HG02759 (cell line): ENCODE data around the gene MRPL51.
A peak's percentile ranks its signal among the peaks of the same experiment; 100 is the strongest.
"Not testable (repeated sequence)": the region's sequence is repeated elsewhere in the genome, so short reads cannot be mapped to it uniquely, and the experiment has no call there.

Experiments
- ATAC-seq: cut with Tn5 transposase; IDR thresholded peaks from one replicate; pipeline ENCODE4 v1.9.1; 2021; ENCODE audit warnings: mild to moderate bottlenecking, moderate library complexity; ENCODE audit not compliant: unreplicated experiment

Gene MRPL51

DNA sequence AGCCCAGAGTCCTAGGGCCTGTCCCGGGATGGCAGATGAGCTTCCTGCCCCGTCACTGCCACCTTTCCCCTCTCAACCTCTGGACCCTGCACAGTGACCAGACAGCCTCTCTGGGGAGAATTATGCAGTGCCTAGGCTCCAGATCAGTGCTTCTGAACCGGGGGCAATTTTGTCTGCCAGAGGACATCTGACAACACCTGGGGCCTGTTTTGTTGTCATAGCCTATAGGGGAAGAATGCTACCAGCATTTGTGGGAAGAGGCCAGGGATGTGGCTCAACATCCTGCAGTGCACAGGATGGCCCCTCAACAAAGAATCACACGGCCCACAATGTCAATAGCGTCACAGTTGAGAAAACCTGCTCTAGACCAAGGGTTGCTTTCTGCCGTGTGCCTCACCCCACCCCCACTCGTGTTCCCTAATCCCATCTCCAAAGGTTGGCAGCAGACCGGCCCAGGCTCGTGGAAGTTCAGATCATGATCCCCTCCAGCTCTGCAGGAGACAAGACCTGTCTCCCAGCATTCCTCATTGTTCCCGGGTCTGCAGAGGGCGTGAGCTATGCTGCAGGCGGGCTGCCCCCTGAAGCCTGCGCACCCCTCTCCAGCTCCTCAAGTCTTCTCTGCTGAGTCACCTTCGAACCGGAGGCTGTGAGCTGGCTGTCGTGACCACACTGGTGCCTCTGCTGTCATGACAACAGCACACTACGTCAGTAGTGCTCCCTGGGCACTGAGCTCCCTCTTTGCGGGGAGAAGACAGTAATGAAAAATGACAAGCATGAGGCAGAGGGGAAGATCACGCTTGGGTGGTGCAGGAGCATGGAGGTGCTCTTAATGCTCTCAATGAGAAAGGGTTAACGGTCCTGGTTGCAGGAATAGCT, 39.2 kb upstream of the MRPL51 start:
- no peak for ATAC-seq

GRCh38 chr12:6530576-6531260, 37.7 kb upstream of the MRPL51 start:
- no peak for ATAC-seq

DNA sequence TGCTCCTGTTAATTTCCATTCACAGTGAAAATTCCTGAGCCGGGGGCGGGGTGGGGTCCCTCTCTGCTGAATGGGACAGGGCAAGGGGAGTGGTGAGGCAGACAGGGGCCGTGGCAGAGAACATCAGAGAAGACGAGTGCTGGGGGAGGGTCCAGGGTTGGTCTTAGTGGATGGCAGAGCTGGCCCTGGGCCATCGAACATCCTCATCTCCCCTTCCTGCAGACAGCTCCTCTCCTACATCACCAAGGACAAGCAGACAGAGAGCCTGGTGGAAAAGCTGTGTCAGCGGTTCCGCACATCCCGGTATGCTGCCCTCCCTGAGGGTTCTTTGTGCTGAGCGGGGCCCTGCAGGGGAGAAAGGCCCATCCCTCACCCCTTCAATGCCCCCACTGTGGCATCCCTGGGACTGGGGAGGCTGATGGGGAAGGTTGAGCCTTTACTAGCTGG, 36.3 kb upstream of the MRPL51 start:
- no peak for ATAC-seq

GRCh38 chr12:6528539-6529235, 35.6 kb upstream of the MRPL51 start:
- no peak for ATAC-seq

GRCh38 chr12:6527711-6528110, 34.6 kb upstream of the MRPL51 start:
- ATAC-seq: no peak

GRCh38 chr12:6526766-6527525, 33.9 kb upstream of the MRPL51 start:
- no peak for ATAC-seq

DNA sequence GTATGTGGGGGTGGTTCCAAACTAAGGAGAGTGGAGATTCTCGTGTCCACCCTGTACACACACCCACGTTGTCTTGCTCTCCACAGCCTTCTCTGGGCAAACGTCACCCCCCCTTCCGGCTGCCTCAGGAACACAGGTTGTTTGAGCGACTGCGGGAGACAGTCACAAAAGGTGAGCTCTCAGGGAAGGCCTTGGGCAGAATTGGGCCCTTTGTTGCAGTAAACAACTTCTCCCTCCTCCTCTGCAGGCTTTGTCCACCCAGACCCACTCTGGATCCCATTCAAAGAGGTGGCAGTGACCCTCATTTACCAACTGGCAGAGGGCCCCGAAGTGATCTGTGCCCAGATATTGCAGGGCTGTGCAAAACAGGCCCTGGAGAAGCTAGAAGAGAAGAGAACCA, 33.1 kb upstream of the MRPL51 start:
- ATAC-seq: no peak

GRCh38 chr12:6524648-6525047, 31.6 kb upstream of the MRPL51 start:
- ATAC-seq: no peak

- no peak for ATAC-seq
These were observed 30.6 kb upstream of the MRPL51 start for GRCh38 chr12:6523708-6524107.

DNA sequence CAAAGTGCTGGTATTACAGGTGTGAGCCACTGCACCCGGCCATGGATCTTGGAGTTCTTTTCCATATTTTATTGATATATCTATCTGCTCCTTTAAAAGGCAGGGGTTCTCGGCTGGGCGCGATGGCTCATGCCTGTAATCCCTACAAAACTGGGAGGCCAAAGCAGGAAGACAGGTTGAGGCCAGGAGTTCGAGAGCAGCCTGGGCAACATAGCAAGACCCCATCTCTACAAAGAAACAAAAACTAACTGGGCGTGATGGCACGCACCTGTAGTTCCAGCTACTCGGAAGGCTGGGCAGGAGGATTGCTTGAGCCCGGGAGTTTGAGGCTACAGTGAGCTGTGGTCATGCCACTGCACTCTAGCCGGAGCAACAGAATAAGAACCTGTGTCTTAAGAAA, 29.1 kb upstream of the MRPL51 start:
- no peak for ATAC-seq

GRCh38 chr12:6520186-6520585, 27.1 kb upstream of the MRPL51 start:
- ATAC-seq: no peak

DNA sequence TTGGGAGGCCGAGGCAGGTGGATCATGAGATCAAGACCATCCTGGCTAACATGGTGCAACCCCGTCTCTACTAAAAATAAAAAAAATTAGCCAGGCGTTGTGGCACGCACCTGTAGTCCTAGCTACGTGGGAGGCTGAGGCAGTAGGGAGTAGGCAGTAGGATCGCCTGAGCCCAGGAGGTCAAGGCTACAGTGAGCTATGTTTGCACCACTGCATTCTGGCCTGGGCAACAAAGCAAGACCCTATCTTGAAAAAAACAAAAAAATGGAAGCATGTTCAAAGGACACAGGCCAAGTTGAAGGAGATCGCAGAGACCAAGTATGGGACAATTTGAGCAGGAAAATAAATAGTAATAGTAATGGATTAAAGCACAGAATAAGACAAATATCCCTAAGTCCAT, 15.0 kb upstream of the MRPL51 start:
- ATAC-seq: no peak

DNA sequence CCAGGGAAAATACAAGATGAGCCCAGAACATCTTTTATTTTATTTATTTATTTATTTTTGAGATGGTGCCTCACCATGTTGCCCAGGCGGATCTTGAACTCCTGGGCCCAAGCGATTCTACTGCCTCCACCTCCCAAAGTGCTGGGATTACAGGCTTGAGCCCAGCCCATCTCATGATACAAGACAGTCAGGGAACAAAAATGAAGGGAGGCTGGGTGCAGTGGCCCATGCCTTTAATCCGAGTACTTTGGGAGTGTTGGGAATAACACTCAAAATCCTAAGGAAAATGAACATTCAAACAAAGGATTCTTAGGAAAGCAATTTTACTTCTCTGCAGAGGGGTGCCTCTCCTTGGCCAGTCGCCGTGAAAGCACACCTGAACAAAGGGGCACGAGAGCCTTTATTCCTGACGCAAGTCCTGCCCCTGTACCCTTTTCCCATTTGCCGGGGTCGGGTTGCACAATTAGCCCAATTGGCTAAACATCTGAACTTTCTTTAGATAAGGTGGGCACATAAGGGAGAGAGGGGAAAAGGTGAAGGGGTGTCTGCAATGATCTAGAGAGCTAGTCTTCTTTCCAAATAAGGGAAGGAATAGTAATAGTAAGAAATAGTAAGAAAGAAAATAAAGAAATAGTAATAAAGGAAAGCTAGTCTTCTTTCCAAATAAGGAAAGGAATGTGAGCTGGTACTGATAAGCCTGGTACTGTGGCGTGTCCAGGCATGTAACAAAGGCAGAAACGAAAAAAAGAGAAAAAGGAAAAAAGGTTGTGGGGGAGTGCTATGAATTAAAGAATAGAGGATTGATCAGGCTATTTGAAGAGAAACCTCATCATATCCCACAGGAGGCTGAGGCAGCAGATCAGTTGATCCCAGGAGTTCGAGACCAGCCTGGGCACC, 14.3 kb upstream of the MRPL51 start:
- no peak for ATAC-seq

DNA sequence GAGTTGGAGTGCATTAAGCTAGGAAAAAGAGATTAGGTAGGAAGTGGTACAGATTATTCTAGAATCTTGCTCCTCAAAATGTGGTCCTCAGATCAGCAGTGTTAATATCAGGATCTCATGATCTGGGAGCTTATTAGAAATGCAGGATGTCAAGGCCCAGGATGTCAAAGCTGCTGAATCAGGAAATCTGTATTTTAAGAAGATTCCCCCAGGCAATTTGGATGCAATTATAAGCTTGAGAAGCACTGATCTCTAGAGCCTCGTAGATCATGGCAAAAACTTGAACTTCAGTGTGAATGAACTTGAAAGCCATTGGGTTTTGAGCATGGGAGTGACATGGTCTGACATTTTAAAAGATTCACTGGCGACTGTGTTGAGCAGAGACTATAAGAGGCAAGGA, 7.4 kb upstream of the MRPL51 start:
- ATAC-seq: no peak

DNA sequence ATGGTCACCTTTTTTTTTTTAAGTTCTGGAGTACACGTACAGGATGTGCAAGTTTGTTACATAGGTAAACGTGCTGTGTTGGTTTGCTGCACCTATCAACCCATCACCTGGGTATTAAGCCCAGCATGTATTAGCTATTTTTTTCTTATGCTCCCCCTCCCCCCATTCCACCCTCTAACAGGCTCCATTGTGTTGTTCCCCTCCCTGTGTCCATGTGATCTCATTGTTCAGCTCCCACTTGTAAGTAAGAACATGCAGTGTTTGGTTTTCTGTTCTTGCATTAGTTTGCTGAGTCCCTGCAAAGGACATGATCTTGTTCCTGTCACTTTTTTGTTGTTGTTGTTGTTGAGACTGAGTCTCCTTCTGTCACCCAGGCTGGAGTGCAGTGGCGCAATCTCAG, 4.2 kb upstream of the MRPL51 start:
- ATAC-seq: not testable (repeated sequence)

DNA sequence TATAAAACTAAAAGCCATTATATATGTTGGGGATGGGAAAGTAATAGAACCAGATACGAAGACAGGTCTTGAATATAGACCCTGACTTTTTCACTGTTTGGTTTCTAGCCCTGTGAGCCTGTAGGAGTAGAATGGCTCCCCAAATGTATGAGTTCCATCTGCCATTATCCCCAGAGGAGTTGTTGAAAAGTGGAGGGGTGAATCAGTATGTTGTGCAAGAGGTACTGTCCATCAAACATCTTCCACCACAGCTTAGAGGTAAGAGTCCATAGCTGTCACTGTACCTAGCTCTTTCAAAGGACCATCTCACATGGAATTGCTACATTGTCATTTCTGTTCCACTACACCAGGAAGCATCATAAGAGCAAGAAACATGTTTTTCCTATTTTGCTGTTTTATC, 1.9 kb upstream of the MRPL51 start:
- no peak for ATAC-seq

DNA sequence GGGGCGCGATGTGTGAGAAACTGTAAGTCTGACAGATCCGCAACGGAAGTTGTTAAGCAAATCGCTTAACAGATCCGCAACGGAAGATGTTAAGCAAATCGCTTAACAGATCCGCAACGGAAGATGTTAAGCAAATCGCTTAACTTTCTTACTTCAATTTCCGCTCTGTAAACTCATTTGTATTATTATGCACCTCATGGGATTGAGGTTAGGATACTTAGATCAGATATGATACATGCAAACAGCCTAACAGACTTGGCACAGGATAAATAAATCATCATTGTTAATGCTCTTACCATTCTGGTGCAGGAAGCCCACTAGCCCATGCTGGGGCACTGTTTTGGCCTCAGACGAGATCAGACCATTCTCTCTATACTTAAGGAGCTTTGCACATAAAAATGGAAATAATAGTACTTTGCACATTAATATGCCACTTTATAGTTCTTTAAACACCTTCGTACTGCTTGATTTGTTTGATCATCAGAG, 1.2 kb upstream of the MRPL51 start:
- no peak for ATAC-seq

DNA sequence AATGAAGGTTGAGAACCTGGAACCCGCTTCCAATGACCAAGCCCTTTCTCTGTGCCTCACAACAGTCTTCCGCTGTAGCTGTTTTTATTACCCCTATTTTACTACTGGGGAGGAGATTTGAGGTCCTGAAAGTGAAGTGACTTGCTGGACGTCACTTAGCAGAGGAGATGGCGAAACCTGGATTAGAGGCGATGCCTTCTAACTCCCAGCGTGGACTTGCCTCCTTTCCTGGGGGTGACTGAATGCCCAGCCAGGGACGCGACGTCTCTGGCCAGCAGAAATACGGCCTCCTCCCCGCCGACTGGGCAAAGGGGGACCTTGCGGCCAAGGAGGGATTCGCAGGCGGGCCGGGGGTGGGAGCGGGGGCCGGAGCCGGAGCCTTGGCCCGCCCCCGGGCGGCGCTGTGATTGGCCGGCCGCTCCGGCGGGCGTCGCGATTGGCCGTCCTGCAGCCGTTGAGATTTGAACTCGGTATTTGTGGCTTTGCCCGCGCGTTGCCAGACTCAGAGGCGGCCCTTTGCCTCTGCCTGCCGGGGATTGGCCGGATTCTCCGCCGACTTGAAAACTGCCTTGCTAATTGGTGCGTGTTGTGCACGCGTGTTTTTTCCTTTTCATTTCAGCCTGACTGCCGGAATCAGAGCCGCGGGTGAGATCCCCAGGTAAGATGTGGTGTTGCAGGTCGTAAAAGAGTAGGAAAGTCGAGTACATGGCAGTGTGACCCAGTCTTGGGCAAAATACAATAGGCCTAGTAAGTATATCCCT, 615 bp upstream of the MRPL51 start, which contains the start of gene NCAPD2:
NCAPD2 (plus strand) TSS at position 606 of the 761 bp plus-strand sequence. CDS start 997 bp downstream, outside the sequence.
- peak; percentile 90 for ATAC-seq

DNA sequence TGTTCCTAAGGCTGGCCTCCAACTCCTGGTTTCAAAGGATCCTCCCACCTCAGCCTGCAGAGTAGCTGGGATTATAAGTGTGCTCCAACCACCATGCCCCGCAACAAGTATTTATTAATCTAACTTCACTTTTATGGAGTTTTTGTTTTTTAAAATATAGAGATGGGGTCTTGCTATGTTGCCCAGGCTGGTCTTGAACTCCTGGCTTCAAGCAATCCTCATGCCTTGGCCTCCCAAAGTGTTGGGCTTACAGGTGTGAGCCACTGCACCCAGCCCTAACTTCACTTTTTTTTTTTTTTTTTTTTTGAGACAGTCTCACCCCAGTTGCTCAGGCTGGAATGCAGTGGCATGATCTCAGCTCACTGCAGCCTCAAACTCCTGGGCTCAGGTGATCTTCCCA, 2.4 kb downstream of the MRPL51 start:
- ATAC-seq: not testable (repeated sequence)
